ENCODE data around the gene HBZ.

- no peak for TF ChIP-seq ZNF274 (IDR thresholded peaks at IDR 0.05; ENCODE audit: low read depth, low read length)
- TF ChIP-seq YY1 (IDR thresholded peaks at IDR 0.05; ENCODE audit: insufficient read depth, insufficient read length) = no peak
Observed at GRCh38 chr16:183005-183404, 30.6 kb downstream of the HBZ start.

Measured in NT2/D1 (cell line).